Cardiac muscle cell (in vitro differentiated cells and primary cell): ENCODE measurements around the gene LCLAT1. TPM values are rescaled to one million over a fixed set of nuclear protein-coding genes. Genes with fewer than 3 reads are reported as not detected.

ENCODE experiments used
- DNase-seq, 2 donors: peaks; one replicate each; pipeline versions ENCODE4 v3.0.0 to v3.0.0-alpha.2; 2010 to 2017; ENCODE audit warnings: low read depth in 1 of 2, low spot score in 1 of 2
- H3K27ac ChIP-seq: fragments of 200-600 bp; sonication (generic); 2 replicates; pipeline ENCODE4 v1.5.1; 2016
- H3K27me3 ChIP-seq: fragments of 200-600 bp; sonication (generic); 2 replicates; pipeline ENCODE4 v1.6.0; 2016; ENCODE audit warnings: control low read depth
- H3K36me3 ChIP-seq: fragments of 200-600 bp; sonication (generic); 2 replicates; pipeline ENCODE4 v1.5.1; 2016; ENCODE audit warnings: control low read depth
- H3K4me1 ChIP-seq: fragments of 200-600 bp; sonication (generic); 2 replicates; pipeline ENCODE4 v1.8.1; 2017; ENCODE audit warnings: low read depth, mild to moderate bottlenecking, mixed run types
- H3K4me3 ChIP-seq: fragments of 200-600 bp; sonication (generic); 2 replicates; pipeline ENCODE4 v1.5.1; 2016; ENCODE audit warnings: mild to moderate bottlenecking
- H3K9me3 ChIP-seq: fragments of 200-600 bp; sonication (generic); 2 replicates; pipeline ENCODE4 v1.5.1; 2017; ENCODE audit warnings: low read depth, mild to moderate bottlenecking, control low read depth
- CTCF ChIP-seq: IDR thresholded peaks from 2 replicates; pipeline ENCODE4 v1.5.1; 2012; ENCODE audit warnings: low read depth, mild to moderate bottlenecking, low read length
- polyA plus RNA-seq: library from polyadenylated mRNA; unstranded; fragments of >200 nt; fragmentation: Nextera tagmentation; extraction: Ambion mirVana; gene quantifications from 2 replicates; pipeline ENCODE4 v1.2.1, GENCODE V29; 2016
- total RNA-seq: library from RNA; depleted of rRNA; stranded (reverse); fragments of >200 nt; gene quantifications from 2 replicates; pipeline ENCODE4 v1.2.3, GENCODE V29; 2016

Gene LCLAT1
- total and polyA plus RNA-seq, 2 experiments from 2014 or later: 19.6 to 25.5 TPM

GRCh38 chr2:30443081-30443480 lies 4.0 kb upstream of the LCLAT1 start:
- TF ChIP-seq CTCF: no peak
- no peak overlapping the region for H3K27ac ChIP-seq
- H3K27me3 ChIP-seq: no peaks in the 10 kb centered on the region
- no peak for DNase-seq
- H3K9me3 ChIP-seq: no peaks in the 10 kb centered on the region
- no peak overlapping the region for H3K4me3 ChIP-seq
- H3K36me3 ChIP-seq: no peaks in the 10 kb centered on the region
- peaks cover 6% of the 10 kb centered on the region for H3K4me1 ChIP-seq

- no peak overlapping the region for H3K4me3 ChIP-seq
- H3K27me3 ChIP-seq: no peaks in the 10 kb centered on the region
- no peaks in the 10 kb centered on the region for H3K9me3 ChIP-seq
- no peak for DNase-seq
- H3K27ac ChIP-seq: no peak overlapping the region
- TF ChIP-seq CTCF: no peak
- H3K4me1 ChIP-seq: peaks cover 8% of the 10 kb centered on the region
- no peaks in the 10 kb centered on the region for H3K36me3 ChIP-seq
Observed at GRCh38 chr2:30444273-30444672, 2.8 kb upstream of the LCLAT1 start.

- Histone ChIP-seq H3K4me1 (peaks cover 8% of the 10 kb centered on the region), H3K9me3 (no peaks in the 10 kb centered on the region), H3K36me3 (no peaks in the 10 kb centered on the region), H3K27ac (no peak overlapping the region), H3K4me3 (no peak overlapping the region), H3K27me3 (no peaks in the 10 kb centered on the region)
- no peak for TF ChIP-seq CTCF
- DNase-seq: no peak
Observed at GRCh38 chr2:30445266-30445821, 1.7 kb upstream of the LCLAT1 start.

- Histone ChIP-seq H3K4me1 (peaks cover 8% of the 10 kb centered on the region), H3K27ac (peak overlapping the region; percentile 78), H3K4me3 (peak overlapping the region; percentile 83), H3K36me3 (no peaks in the 10 kb centered on the region), H3K9me3 (no peaks in the 10 kb centered on the region), H3K27me3 (no peaks in the 10 kb centered on the region)
- peak in 1 of 2 donors; percentile 30 for DNase-seq
- no peak for TF ChIP-seq CTCF
Observed at GRCh38 chr2:30446602-30447148, 371 bp upstream of the LCLAT1 start.

- H3K9me3 ChIP-seq: no peaks in the 10 kb centered on the region
- peaks cover 14% of the 10 kb centered on the region for H3K4me1 ChIP-seq
- TF ChIP-seq CTCF: no peak
- no peak for DNase-seq
- H3K27me3 ChIP-seq: no peaks in the 10 kb centered on the region
- no peaks in the 10 kb centered on the region for H3K36me3 ChIP-seq
- peak overlapping the region; percentile 83 for H3K4me3 ChIP-seq
- H3K27ac ChIP-seq: no peak overlapping the region
Observed at GRCh38 chr2:30448308-30448707, 1.3 kb downstream of the LCLAT1 start.
